ENCODE measurements around the gene LRBA. TPM values are rescaled to one million over a fixed set of nuclear protein-coding genes. Genes with fewer than 3 reads are reported as not detected.

LRBA gene
- total RNA-seq, 4 donors from 2014 or later, result 13.3 to 21.2 (median 20.1) TPM

GRCh38 chr4:150357829-150358228 is 657.3 kb downstream of the LRBA start:
- 100% methylated on average over 1 of the region's 1 CpG for WGBS
- Histone ChIP-seq H3K4me1 (no peaks in the 10 kb centered on the region), H3K27me3 (no peaks in the 10 kb centered on the region), H3K27ac (replicated peaks in 1 of 4) (no peak overlapping the region), H3K36me3 (no peaks in the 10 kb centered on the region), H3K9me3 (no peaks in the 10 kb centered on the region), H3K4me3 (no peak overlapping the region)
- intact Hi-C loops (cut with DNase I), result no loop called here
- no peak for DNase-seq (ENCODE audit: extremely low spot score)
- TF ChIP-seq EP300 (IDR thresholded peaks at IDR 0.05), result no peak
- TF ChIP-seq CTCF (IDR thresholded peaks at IDR 0.05), result no peak
- TF ChIP-seq POLR2A (IDR thresholded peaks at IDR 0.05; ENCODE audit: low read depth), result no peak
- no peak for TF ChIP-seq POLR2AphosphoS5 (IDR thresholded peaks at IDR 0.05)

GRCh38 chr4:150355858-150356455 is 659.1 kb downstream of the LRBA start:
- TF ChIP-seq POLR2A (IDR thresholded peaks at IDR 0.05; ENCODE audit: low read depth) (no peak), CTCF (IDR thresholded peaks at IDR 0.05) (no peak), EP300 (IDR thresholded peaks at IDR 0.05) (no peak), POLR2AphosphoS5 (IDR thresholded peaks at IDR 0.05) (no peak)
- H3K4me1 ChIP-seq, result no peaks in the 10 kb centered on the region

GRCh38 chr4:150355418-150355817 is 659.7 kb downstream of the LRBA start:
- Histone ChIP-seq H3K4me3 (no peak overlapping the region), H3K36me3 (no peaks in the 10 kb centered on the region), H3K4me1 (no peaks in the 10 kb centered on the region), H3K9me3 (no peaks in the 10 kb centered on the region), H3K27me3 (no peaks in the 10 kb centered on the region), H3K27ac (replicated peaks in 1 of 4) (no peak overlapping the region)
- intact Hi-C loops (cut with DNase I), result no loop called here
- no peak for DNase-seq (ENCODE audit: extremely low spot score)
- WGBS, result 100% methylated on average over 1 of the region's 1 CpG
- TF ChIP-seq EP300 (IDR thresholded peaks at IDR 0.05) (no peak), POLR2A (IDR thresholded peaks at IDR 0.05; ENCODE audit: low read depth) (no peak), CTCF (IDR thresholded peaks at IDR 0.05) (no peak), POLR2AphosphoS5 (IDR thresholded peaks at IDR 0.05) (no peak)

More at GRCh38 chr4:150355858-150356455, 659.1 kb downstream of the LRBA start:
- intact Hi-C loops (cut with DNase I), result no loop called here
- DNase-seq (ENCODE audit: extremely low spot score), result no peak
- Histone ChIP-seq H3K9me3 (no peaks in the 10 kb centered on the region), H3K27ac (replicated peaks in 1 of 4) (no peak overlapping the region), H3K36me3 (no peaks in the 10 kb centered on the region), H3K4me3 (no peak overlapping the region), H3K27me3 (no peaks in the 10 kb centered on the region)
- WGBS, result 94% methylated on average over 3 of the region's 3 CpGs

GRCh38 chr4:150354214-150354796 is 660.8 kb downstream of the LRBA start:
- no peaks in the 10 kb centered on the region for H3K36me3 ChIP-seq
- TF ChIP-seq POLR2AphosphoS5 (IDR thresholded peaks at IDR 0.05), result no peak
- no peak for TF ChIP-seq POLR2A (IDR thresholded peaks at IDR 0.05; ENCODE audit: low read depth)
- no peak for TF ChIP-seq CTCF (IDR thresholded peaks at IDR 0.05)
- no peak for TF ChIP-seq EP300 (IDR thresholded peaks at IDR 0.05)
- WGBS, result 96% methylated on average over 4 of the region's 4 CpGs
- intact Hi-C loops (cut with DNase I), result no loop called here
- no peak for DNase-seq (ENCODE audit: extremely low spot score)
- H3K27ac ChIP-seq (replicated peaks in 1 of 4), result no peak overlapping the region
- no peaks in the 10 kb centered on the region for H3K27me3 ChIP-seq
- no peaks in the 10 kb centered on the region for H3K4me1 ChIP-seq
- no peak overlapping the region for H3K4me3 ChIP-seq
- no peaks in the 10 kb centered on the region for H3K9me3 ChIP-seq
